ENCODE results near the gene MAGEB3.
"Not testable (repeated sequence)": the region's sequence is repeated elsewhere in the genome, so short reads cannot be mapped to it uniquely, and the experiment has no call there.

The MAGEB3 gene, protein sequence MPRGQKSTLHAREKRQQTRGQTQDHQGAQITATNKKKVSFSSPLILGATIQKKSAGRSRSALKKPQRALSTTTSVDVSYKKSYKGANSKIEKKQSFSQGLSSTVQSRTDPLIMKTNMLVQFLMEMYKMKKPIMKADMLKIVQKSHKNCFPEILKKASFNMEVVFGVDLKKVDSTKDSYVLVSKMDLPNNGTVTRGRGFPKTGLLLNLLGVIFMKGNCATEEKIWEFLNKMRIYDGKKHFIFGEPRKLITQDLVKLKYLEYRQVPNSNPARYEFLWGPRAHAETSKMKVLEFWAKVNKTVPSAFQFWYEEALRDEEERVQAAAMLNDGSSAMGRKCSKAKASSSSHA

DNA sequence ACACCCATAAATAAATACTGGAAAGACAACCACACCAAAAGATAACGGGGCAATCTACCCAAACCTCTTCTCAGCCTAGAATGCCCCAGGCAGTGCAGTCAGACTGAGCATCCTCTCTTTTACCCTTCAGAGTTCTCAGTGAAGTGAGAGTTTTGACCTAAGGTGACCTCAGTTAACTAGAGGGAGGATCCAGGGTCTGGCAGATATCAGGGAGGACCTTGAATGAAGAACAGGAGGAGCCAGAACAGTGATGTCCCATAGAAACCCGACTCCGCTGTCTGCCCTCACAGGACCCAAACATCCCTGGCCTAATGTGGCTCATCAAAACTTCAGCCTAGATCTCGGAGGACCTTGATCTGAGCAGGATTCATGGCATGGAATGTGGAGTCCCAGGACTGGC is at the start of gene MAGEB3:
MAGEB3 (plus strand) TSS at position 263 of the 400 bp plus-strand sequence. CDS start 5,268 bp downstream, outside the sequence.
- DNase-seq (ENCODE audit: low read depth in 2 of 2) = no peak

DNA sequence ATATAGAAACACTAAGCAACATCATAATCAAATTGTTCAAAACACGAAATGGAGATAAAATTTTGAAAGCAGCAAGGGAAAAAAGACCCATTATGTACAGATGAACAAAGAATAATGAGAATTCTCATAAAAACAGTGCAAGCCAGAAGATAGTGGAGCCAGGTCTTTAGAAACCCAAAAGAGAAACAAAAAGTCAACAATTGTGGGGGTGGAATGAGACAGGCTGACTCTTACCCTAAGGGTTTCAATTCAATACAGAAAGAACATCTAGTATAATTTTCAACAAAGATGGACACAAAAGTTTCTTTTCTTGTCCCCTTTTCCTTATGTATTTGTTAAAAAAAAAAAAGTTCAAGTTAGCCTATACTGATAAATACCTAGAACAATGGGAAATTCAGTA is 49.1 kb upstream of the MAGEB3 start:
- DNase-seq (ENCODE audit: low read depth in 2 of 2) = no peak

DNA sequence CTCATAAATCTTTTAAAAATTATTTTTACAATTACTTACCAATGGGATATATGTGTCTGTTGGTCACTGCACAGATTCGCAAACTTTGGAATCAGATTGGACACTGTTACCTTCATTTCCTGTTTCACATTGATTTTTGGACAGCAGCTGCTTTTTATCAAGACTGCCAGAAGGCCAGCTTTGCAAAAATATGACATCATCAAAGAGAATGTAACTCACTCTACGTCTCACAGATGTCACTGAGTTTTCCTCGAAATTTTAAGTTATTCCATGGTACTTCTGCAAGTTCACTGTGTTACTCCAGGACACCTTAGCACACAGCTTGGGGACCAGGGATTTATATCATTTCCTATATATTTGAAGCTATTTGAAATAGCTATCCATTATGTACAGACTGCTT is 46.9 kb upstream of the MAGEB3 start:
- no peak for DNase-seq (ENCODE audit: low read depth in 2 of 2)

DNA sequence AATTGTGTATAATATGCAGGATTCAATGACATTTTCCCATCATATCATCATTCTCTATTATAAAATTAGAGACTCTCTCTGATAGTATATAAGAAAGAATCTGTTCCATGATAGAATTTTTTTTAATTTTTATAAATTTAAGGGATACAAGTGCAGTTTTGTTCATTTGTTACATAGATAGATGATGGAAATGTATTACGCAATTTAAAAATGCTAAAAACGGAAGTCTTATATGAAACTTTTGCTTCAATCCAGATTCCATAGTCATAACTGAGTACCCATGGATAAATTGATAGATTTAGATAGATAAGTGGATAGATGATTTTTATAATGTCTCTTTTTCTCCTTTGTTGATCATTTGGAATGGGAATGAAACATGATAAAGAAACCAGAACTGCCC is 40.0 kb upstream of the MAGEB3 start:
- DNase-seq (ENCODE audit: low read depth in 2 of 2) = no peak

DNA sequence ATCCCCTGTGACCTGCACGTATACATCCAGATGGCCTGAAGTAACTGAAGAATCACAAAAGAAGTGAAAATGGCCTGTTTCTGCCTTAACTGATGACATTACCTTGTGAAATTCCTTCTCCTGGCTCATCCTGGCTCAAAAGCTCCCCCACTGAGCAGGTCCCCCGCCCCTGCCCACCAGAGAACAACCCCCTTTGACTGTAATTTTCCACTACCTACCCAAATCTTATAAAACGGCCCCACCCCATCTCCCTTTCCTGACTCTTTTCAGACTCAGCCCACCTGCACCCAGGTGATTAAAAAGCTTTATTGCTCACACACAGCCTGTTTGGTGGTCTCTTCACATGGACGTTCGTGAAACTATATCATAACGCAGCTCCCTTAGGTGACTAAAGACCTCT is 36.5 kb upstream of the MAGEB3 start:
- DNase-seq (ENCODE audit: low read depth in 2 of 2) = not testable (repeated sequence)

DNA sequence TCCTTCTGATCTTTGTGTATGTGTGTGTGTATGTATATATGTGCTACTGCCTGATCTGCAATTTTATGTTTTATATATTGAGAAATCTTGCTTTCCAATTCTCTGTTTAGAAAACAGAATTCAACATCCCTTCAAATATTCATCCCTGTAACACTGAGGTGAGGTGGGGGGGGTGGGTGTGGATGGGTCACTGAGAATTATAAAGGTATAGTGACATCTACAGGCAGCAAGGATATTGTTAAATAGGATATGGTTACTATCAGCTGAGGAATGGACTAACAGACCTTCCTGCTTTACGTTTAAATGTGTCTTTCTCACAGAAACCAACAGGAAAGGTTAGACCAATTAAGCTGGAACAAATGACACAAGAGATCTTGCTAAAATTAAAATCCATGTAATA is 34.1 kb upstream of the MAGEB3 start:
- no peak for DNase-seq (ENCODE audit: low read depth in 2 of 2)

DNA sequence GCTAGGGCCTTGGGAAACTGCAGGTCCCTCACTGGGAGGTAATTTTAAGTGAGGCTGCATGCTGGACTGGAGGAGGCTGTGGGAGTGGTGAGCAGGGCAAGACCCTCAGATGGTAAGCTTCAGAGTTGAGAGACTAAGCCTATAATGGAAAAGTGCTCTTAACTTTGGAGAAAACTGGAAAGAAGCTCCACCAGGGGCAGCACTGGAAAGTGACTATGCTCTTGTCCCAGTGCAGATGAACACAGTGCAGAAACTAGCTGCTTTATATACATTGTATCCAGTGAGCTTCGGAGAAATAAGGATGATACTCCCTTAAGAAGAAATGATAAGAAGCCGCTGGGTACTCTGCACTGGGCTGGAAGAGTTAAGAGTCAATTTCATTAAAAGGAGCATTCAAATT is 18.3 kb upstream of the MAGEB3 start:
- DNase-seq (ENCODE audit: low read depth in 2 of 2) = no peak

DNA sequence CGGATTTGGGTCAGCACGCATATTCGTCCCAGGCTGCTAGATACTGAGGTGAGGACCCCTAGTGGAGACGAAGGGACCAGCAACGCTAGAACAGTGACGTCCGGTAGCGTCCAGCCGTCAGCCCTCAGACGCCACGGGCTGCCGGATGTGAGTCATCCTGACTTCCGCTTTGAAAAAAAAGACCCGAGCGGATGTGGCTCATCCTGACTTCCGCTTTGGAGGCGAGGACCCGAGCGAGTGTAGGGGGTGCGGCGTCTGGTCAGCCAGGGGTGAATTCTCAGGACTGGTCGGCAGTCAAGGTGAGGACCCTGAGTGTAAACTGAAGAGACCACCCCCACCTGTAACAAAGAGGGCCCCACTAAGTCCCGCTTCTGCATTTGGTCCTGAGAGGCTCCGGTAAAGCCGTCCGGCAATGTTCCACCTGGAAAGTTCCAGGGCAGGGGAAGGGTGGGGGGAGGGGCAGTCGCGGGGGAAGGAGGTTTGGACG is 15.1 kb upstream of the MAGEB3 start, which contains the start of gene MAGEB2:
MAGEB2 (plus strand) TSS at position 207 of the 487 bp plus-strand sequence. CDS start 3,018 bp downstream, outside the sequence.
- no peak for DNase-seq (ENCODE audit: low read depth in 2 of 2)

DNA sequence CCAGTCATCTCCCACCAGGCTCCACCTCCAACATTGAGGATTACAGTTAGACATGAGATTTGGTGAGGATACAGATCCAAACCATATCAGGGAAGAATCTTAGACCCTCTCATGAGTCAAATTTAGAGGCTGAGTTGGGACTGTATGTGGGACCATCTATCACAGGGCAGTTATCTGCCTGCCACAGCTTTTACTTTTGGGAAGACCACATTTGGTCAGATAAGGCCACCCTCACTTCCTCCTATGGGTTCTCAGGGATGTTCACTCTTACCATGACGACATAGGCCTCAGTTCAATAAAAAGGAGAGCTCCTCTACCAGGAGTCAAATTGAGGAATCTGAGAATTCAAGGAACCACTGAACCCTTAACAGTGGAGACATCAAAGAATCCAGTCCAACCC is 13.0 kb upstream of the MAGEB3 start:
- no peak for DNase-seq (ENCODE audit: low read depth in 2 of 2)

DNA sequence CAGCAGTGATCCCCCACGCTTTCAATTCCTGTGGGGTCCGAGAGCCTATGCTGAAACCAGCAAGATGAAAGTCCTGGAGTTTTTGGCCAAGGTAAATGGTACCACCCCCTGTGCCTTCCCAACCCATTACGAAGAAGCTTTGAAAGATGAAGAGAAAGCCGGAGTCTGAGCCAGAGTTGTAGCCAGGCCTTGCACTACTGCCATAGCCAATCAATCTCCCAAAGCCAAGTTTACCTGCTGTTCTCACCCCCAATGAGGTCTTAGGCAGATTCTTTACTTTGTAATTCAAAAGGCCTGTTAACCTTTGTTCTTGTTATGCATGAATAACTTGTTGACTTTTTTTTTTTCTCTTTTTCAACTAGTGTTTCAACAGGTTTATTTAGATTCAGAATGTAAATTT is 11.1 kb upstream of the MAGEB3 start:
- no peak for DNase-seq (ENCODE audit: low read depth in 2 of 2)

DNA sequence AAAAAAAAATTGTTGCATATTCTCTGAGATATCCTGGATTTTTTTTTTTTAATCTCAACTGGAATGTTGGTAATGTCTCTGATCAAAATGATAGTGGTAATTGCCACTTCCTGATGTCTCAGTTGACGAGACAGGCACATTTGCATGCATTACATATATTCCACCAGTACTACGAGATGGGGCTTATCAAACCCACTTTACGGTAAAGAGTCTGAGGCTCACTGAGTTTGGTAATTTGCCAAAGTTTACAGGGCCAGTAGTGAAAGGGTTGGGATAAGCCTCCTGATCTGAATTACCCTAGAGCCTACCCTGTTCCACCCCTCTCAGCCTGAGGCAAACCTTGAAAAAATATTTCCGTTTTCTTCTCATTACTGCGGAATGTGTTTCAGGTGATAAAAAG is 9.8 kb upstream of the MAGEB3 start:
- DNase-seq (ENCODE audit: low read depth in 2 of 2) = no peak

DNA sequence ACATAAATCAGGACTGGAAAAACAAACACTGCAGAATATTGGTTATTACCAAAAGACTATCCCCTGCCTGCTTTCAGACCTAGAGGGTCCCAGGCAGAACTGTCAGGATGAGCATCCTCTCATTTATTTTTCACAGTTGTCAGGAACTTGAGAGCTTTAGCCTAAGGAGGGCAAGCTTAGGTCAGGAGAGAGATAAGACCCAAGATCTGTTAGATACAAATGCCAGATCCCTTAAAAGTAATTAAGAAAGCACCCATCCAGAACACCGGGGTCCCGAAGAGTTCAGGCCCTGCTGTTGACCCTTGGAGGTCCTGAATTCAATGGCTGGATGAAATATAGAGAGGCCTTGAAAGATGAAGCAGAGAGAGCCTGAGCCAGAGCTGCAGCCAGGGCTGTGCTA is 5.9 kb upstream of the MAGEB3 start:
- DNase-seq (ENCODE audit: low read depth in 2 of 2) = no peak

DNA sequence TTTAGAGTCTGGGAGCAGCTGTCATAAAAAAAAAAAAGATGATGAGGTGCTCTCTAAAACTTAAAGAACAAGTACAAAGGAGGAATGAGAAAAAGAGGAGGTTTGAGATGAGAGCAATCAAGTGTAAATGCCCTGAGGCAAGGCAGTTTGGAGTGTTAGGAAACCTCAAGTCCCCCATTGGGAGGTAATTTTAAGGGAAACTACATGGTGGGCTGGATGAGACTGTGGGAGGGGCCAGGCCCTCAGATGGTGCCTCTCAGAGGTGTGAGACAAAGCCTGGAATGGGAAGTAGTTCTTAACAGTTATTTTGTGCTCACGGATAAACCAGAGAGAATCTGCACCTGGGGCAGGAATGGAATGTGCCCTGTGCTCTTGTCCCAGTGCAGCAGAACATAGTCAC is 1.9 kb upstream of the MAGEB3 start:
- no peak for DNase-seq (ENCODE audit: low read depth in 2 of 2)

DNA sequence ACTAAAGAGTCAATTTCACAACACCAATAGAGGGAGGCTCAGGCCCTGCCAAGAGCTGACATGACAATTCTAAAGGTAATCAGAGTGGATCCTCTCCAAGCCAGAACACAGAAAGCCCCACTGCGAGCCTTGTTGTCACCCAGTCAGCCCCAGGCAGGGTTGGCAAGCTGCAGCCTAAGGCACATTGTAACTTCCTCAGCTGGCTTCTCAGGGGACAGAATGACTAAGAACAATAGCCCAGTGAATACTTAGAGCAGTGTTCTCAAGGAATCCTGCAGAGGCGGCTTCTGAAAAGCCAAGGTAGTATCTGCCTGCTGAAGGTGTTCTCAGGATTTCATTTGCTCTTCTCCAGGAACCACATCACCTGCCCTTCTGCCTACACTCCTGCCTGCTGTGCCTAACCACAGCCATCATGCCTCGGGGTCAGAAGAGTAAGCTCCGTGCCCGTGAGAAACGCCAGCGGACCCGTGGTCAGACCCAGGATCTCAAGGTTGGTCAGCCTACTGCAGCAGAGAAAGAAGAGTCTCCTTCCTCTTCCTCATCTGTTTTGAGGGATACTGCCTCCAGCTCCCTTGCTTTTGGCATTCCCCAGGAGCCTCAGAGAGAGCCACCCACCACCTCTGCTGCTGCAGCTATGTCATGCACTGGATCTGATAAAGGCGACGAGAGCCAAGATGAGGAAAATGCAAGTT is 11.4 kb downstream of the MAGEB3 start, which contains the start of gene MAGEB4:
MAGEB4 (plus strand) TSS at position 277 of the 692 bp plus-strand sequence; CDS start at position 413, 136 bp downstream.
- no peak for DNase-seq (ENCODE audit: low read depth in 2 of 2)

DNA sequence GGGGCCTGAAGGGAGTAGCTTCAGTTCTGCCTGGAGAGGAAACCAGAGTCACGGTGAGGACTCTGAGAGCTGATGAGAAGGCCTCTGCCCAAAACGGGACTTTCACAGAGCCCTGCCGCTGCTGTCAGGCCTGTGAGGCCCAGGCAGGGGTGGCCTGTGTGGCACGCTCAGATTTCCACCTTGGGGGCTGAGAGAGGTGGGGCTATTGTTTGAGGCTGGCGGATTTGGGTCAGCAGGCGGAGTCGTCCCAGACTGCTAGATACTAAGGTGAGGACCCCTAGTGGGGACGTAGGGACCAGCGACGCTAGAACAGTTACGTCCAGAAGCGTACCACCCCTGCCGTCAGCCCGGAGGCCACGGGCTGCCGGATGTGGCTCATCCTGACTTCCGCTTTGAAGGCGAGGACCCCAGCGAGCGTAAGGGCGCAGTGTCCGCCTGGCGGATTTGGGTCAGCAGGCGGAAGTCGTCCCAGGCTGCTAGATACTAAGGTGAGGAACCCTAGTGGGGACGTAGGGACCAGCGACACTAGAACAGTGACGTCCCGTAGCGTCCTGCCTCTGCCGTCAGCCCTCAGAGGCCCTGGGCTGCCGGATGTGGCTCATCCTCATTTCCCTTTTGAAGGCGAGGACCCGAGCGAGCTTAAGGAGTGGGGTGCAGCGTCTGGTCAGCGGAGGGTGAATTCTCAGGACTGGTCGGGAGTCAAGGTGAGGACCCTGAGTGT is 16.5 kb downstream of the MAGEB3 start, which contains the start of gene MAGEB1:
MAGEB1 (plus strand) TSS at position 378 of the 721 bp plus-strand sequence. CDS start 3,348 bp downstream, outside the sequence.
- DNase-seq (ENCODE audit: low read depth in 2 of 2) = no peak

DNA sequence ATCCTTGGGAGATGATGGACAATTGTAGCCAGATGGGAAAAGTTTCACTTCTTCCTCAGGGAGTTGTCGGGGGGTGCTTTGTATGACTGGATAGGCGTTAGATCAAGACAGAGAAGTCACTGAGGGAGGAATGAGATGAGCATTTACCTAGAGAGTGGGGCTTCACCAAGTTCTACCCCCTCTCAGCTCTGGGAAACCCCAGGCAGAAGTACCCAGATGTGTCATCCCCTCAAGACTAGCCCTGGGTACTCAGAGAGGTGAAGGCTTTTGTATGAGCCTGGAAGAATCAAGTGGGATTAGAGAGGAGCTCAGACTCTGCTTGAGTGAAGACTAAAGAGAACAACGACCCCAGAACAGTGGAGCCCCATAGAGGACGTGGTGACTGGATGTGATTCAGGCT is 18.4 kb downstream of the MAGEB3 start:
- no peak for DNase-seq (ENCODE audit: low read depth in 2 of 2)

DNA sequence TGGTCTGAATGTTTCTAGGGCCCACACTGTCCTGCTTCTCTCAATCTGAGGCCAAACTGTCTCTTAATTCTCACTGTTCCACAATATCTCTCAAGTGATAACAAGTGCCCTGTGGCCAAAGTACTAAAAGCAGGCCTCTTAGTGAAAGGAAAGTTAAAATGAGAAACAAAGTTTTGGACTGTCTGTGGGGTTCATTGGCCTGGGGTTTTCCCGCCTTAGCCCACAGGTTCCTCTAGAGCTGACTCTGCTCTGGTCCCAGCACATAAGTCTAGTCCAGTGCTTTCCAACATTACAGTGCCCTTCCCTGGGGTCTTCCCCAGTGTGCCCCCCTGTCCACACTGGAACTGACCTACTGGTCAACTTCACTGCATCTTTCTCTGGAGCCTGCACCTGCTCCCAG is 22.8 kb downstream of the MAGEB3 start:
- DNase-seq (ENCODE audit: low read depth in 2 of 2) = no peak

DNA sequence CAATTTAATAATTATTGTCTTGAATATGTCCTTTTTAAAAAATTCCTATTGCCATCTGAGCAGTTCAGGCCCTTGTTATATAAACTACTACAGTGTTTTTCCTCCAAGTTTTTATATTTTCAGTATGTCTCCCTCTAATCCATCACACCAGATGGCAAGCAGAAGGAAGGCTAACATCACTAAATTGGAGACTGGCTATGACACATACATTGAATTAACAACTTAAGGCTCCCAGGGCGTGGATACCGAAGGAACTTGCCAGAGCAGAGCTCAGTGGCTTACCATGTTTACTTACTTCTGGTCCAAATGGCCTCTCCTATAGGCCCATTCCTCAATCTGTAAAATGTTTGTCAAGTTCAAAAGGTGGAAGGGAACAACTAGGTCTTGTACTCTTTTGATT is 29.5 kb downstream of the MAGEB3 start:
- no peak for DNase-seq (ENCODE audit: low read depth in 2 of 2)

DNA sequence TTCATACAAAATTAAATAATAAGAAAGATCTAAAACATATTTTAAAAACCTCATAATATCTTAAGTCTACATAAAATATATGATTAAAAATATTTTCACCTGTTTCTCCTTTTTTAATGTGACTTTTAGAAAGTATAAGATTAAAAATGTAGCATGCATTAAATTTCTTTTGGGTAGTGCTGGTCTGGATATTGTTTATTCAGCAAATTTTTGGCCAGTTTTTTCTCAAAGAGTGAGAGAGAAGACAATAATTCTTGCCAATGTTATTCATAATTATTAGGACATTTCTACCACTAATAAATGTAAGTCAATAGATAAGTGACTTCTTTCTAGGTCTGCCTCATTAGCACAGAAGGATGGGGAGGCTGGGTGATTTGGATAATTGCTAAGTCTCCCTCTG is 30.6 kb downstream of the MAGEB3 start:
- DNase-seq (ENCODE audit: low read depth in 2 of 2) = no peak

DNA sequence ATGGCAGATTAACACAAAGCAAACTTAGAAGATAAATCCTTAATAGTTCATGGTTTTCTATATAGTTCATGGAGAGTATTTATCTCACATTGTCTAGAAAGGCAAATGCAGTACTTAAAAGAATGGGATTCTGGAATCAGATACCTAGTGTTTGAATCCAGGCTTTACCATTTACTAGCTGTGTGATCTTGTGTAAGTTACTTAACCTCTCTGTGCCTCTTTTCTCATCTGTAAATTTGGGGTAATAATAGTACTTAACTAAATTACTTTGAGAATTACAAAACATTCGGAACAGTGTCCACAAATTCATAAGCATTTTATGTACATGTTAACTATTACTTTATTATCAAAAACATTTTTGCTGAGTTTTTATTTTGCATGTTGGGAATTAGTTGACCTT is 32.3 kb downstream of the MAGEB3 start:
- no peak for DNase-seq (ENCODE audit: low read depth in 2 of 2)

DNA sequence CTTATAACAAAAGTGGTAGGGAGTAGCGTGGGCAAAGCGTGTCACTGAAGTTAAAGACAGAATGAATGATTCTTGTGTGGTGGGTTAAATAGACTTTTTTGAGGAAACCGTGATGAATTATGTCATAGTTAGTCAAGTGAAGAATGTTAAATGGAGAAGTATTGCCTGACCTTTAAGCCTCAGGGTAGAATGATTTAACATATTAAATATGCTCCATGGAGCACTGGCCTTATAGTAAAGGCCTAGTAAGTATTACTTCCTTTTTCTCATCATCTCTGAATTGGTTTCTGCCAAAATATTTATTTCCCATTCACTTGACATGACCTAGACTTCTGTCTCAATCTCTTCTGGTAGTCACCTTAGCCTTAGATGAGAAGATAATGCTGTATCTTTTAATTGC is 40.2 kb downstream of the MAGEB3 start:
- no peak for DNase-seq (ENCODE audit: low read depth in 2 of 2)

DNA sequence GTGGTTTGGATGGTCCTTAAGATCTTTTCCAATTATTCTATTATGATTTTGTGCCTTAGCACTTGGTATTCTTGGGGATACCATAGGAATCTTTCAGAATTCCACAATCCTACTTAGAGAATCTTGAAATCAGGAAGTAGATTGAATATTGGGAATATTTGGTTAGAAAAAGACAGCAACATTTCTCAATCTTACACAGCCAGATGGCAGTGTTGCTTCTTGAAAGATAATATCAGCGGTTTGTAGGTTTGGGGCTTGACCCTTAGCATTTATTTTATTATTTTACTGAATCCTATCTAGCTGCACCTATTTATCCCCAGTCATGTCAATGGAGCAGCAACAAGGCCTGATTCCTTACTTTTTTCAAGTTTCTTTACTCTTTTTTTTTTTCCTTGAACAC is 45.0 kb downstream of the MAGEB3 start:
- DNase-seq (ENCODE audit: low read depth in 2 of 2) = no peak
